CD4-positive, alpha-beta memory T cell (primary cell): ENCODE measurements around the gene ARTN. TPM values are rescaled to one million over a fixed set of nuclear protein-coding genes. Genes with fewer than 3 reads are reported as not detected.
A peak's percentile ranks its signal among the peaks of the same experiment; 100 is the strongest.

Experiments used
- CTCF ChIA-PET: fragments of 350-600 bp; sonication (Branson Sonifier 250); formaldehyde crosslinking; loops from one replicate; lab custom pipeline; 2021; ENCODE audit warnings: inconsistent platforms; ENCODE audit not compliant: partially characterized antibody; lab: Charles Lee
- POLR2A ChIA-PET: fragments of 350-600 bp; sonication (Branson Sonifier 250); formaldehyde crosslinking; loops from one replicate; lab custom pipeline; 2021; ENCODE audit not compliant: partially characterized antibody; lab: Charles Lee
- DNase-seq, 5 donors: peaks; one replicate each; pipeline versions ENCODE4 v3.0.0 to v3.0.0-alpha.2; 2020 to 2022; ENCODE audit warnings: mixed read lengths in 1 of 5
- H3K27ac ChIP-seq: one replicate; pipeline ENCODE4 v1.7.0; 2013; ENCODE audit warnings: low read depth, low read length
- H3K27me3 ChIP-seq: 2 replicates; pipeline ENCODE4 v1.7.0; 2013; ENCODE audit warnings: mild to moderate bottlenecking, low read length, moderate library complexity; ENCODE audit not compliant: insufficient read depth
- H3K36me3 ChIP-seq: 2 replicates; pipeline ENCODE4 v1.7.0; 2013; ENCODE audit warnings: mild to moderate bottlenecking, low read length, moderate library complexity; ENCODE audit not compliant: insufficient read depth
- H3K4me1 ChIP-seq: 2 replicates; pipeline ENCODE4 v1.7.0; 2013; ENCODE audit warnings: mild to moderate bottlenecking, low read length, moderate library complexity; ENCODE audit not compliant: insufficient read depth
- H3K4me3 ChIP-seq, 2 donors: one replicate each; pipeline ENCODE4 v1.7.0; 2013; ENCODE audit warnings: low read length in 2 of 2, mild to moderate bottlenecking in 1 of 2
- H3K9me3 ChIP-seq, 2 donors: one replicate each; pipeline ENCODE4 v1.7.0; 2013; ENCODE audit warnings: low read length in 2 of 2, control low read depth in 1 of 2; ENCODE audit not compliant: control insufficient read depth in 1 of 2
- H3K27ac Mint-ChIP-seq, 7 donors: one replicate each; pipeline ENCODE4 v1.8.0; 2020 to 2021; ENCODE audit warnings: mixed read lengths in 7 of 7, mild to moderate bottlenecking in 6 of 7, inconsistent platforms in 3 of 7, moderate library complexity in 3 of 7
- H3K27me3 Mint-ChIP-seq, 2 donors: one replicate each; pipeline ENCODE4 v1.8.0; 2020 to 2021; ENCODE audit warnings: mixed read lengths in 2 of 2
- H3K36me3 Mint-ChIP-seq, 2 donors: one replicate each; pipeline ENCODE4 v1.8.0; 2020 to 2021; ENCODE audit warnings: mixed read lengths in 2 of 2, inconsistent platforms in 1 of 2, mild to moderate bottlenecking in 1 of 2
- H3K4me1 Mint-ChIP-seq, 4 donors: one replicate each; pipeline ENCODE4 v1.8.0; 2020 to 2021; ENCODE audit warnings: mixed read lengths in 4 of 4, mild to moderate bottlenecking in 1 of 4
- H3K4me3 Mint-ChIP-seq, 8 donors: one replicate each; pipeline ENCODE4 v1.8.0; 2020 to 2021; ENCODE audit warnings: mixed read lengths in 8 of 8, mild to moderate bottlenecking in 7 of 8, moderate library complexity in 6 of 8, inconsistent platforms in 3 of 8
- H3K9me3 Mint-ChIP-seq, 8 donors: one replicate each; pipeline ENCODE4 v1.8.0; 2020 to 2021; ENCODE audit warnings: mixed read lengths in 8 of 8, mild to moderate bottlenecking in 5 of 8, inconsistent platforms in 3 of 8, moderate library complexity in 1 of 8
- intact Hi-C: fragments of 100-400 bp; cut with micrococcal nuclease; formaldehyde crosslinking; loops from one replicate; pipeline ENCODE4 v1.15.1; 2023
- polyA plus RNA-seq, 2 donors: library from polyadenylated mRNA; unstranded; fragments of 300-500 nt; fragmentation: Illumina TruSeq; gene quantifications; one replicate each; pipeline ENCODE4 v1.2.3, GENCODE V29; 2021
- total RNA-seq, 2 experiments: library from RNA; stranded (reverse); gene quantifications; one replicate each; pipeline ENCODE4 v1.2.3, GENCODE V29; 2021

The ARTN gene
- total and polyA plus RNA-seq, 4 experiments from 2014 or later: 0.41 TPM; not detected in 3

- Mint-ChIP-seq H3K9me3 (no peaks in the 10 kb centered on the region), H3K4me3 (no peak overlapping the region), H3K4me1 (no peaks in the 10 kb centered on the region), H3K36me3 (peaks cover 23 to 30% of the 10 kb centered on the region in 2 donors), H3K27me3 (no peaks in the 10 kb centered on the region), H3K27ac (no peak overlapping the region)
- CTCF ChIA-PET: no interaction called here
- no peaks in the 10 kb centered on the region for H3K27me3 ChIP-seq
- H3K4me1 ChIP-seq: no peaks in the 10 kb centered on the region
- intact Hi-C loops: no loop called here
- H3K4me3 ChIP-seq: no peak overlapping the region
- POLR2A ChIA-PET: no interaction called here
- no peaks in the 10 kb centered on the region for H3K9me3 ChIP-seq
- DNase-seq: no peak
- H3K27ac ChIP-seq: no peak overlapping the region
- no peaks in the 10 kb centered on the region for H3K36me3 ChIP-seq
Observed at GRCh38 chr1:43963006-43963405, 29.4 kb downstream of the ARTN start.

- intact Hi-C loops: no loop called here
- peaks cover 0 to 1% (median 0%) of the 10 kb centered on the region in 4 donors for H3K4me1 Mint-ChIP-seq
- H3K4me3 ChIP-seq: no peak overlapping the region
- peaks cover 15 to 21% of the 10 kb centered on the region in 2 donors for H3K36me3 Mint-ChIP-seq
- H3K27me3 Mint-ChIP-seq: no peaks in the 10 kb centered on the region
- CTCF ChIA-PET: no interaction called here
- H3K27ac ChIP-seq: no peak overlapping the region
- no peak overlapping the region for H3K4me3 Mint-ChIP-seq
- H3K27ac Mint-ChIP-seq: no peak overlapping the region
- no peak for DNase-seq
- no peaks in the 10 kb centered on the region for H3K9me3 Mint-ChIP-seq
- no peaks in the 10 kb centered on the region for H3K36me3 ChIP-seq
- no peaks in the 10 kb centered on the region for H3K27me3 ChIP-seq
- POLR2A ChIA-PET: interaction anchor here (1.0 to 1.6 kb wide), 2 partner anchors 11 to 85 kb away, joined by 3 to 4 read pairs; partner anchors contain the start of gene ATP6V0B
- H3K4me1 ChIP-seq: no peaks in the 10 kb centered on the region
- no peaks in the 10 kb centered on the region for H3K9me3 ChIP-seq
Observed at GRCh38 chr1:43963890-43964289, 30.3 kb downstream of the ARTN start.

DNA sequence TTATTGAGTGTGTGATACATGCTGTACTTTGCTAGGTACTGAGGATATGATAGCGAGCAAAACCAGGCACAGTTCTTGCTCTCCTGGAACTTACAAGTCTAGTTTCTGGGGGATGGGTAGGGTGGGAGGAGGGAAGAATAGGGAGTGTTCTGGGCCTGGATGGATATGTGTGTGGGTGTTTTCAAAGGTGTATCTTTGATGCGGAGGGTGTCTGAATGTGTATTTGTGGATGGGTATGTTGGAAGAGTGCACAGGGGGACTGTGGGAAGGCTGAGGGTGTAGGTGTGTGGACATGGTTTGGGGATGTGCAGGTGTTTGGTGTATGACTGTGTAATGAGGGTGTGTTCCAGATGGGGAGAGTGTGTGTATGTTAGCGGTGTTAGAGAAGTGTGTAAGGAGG, 31.7 kb downstream of the ARTN start:
- intact Hi-C loops: no loop called here
- Mint-ChIP-seq H3K27me3 (no peaks in the 10 kb centered on the region), H3K36me3 (peaks cover 11 to 24% of the 10 kb centered on the region in 2 donors), H3K9me3 (peaks cover 0 to 2% (median 0%) of the 10 kb centered on the region in 8 donors), H3K4me3 (no peak overlapping the region), H3K4me1 (peaks cover 11 to 13% (median 12%) of the 10 kb centered on the region in 4 donors), H3K27ac (no peak overlapping the region)
- POLR2A ChIA-PET: no interaction called here
- no peak overlapping the region for H3K4me3 ChIP-seq
- no peak overlapping the region for H3K27ac ChIP-seq
- CTCF ChIA-PET: no interaction called here
- no peaks in the 10 kb centered on the region for H3K36me3 ChIP-seq
- no peaks in the 10 kb centered on the region for H3K27me3 ChIP-seq
- H3K9me3 ChIP-seq: no peaks in the 10 kb centered on the region
- DNase-seq: no peak
- H3K4me1 ChIP-seq: peaks cover 8% of the 10 kb centered on the region

- peaks cover 15 to 30% (median 22%) of the 10 kb centered on the region in 4 donors for H3K4me1 Mint-ChIP-seq
- H3K27me3 Mint-ChIP-seq: no peaks in the 10 kb centered on the region
- no peak for DNase-seq
- CTCF ChIA-PET: no interaction called here
- Histone ChIP-seq H3K36me3 (peaks cover 6% of the 10 kb centered on the region), H3K27me3 (no peaks in the 10 kb centered on the region), H3K4me3 (no peak overlapping the region), H3K9me3 (no peaks in the 10 kb centered on the region), H3K4me1 (peaks cover 16% of the 10 kb centered on the region), H3K27ac (no peak overlapping the region)
- H3K4me3 Mint-ChIP-seq: peak overlapping the region in 1 of 8 donors; percentile 6
- peaks cover 3 to 17% of the 10 kb centered on the region in 2 donors for H3K36me3 Mint-ChIP-seq
- intact Hi-C loops: no loop called here
- H3K27ac Mint-ChIP-seq: no peak overlapping the region
- POLR2A ChIA-PET: no interaction called here
- H3K9me3 Mint-ChIP-seq: peaks cover 0 to 2% (median 0%) of the 10 kb centered on the region in 8 donors
Observed at GRCh38 chr1:43968348-43968948, 34.8 kb downstream of the ARTN start.

- H3K36me3 ChIP-seq: peaks cover 6% of the 10 kb centered on the region
- peaks cover 24% of the 10 kb centered on the region for H3K4me1 ChIP-seq
- H3K4me3 ChIP-seq: peak overlapping the region in 1 of 2 donors; percentile 99
- ChIA-PET CTCF (interaction anchor here (1.0 kb wide), 1 partner anchor 22 kb away, joined by 3 read pairs; the partner anchor contains the start of gene IPO13), POLR2A (interaction anchor here (0.8 to 1.5 kb wide), 5 partner anchors 16 to 243 kb away, joined by 3 to 19 read pairs (median 5); partner anchors contain the start of genes CCDC24 and IPO13)
- no peak overlapping the region for H3K27ac ChIP-seq
- DNase-seq: no peak
- intact Hi-C loops: loop anchor here (1.0 kb wide), 2 partner anchors 23 to 61 kb away; partner anchors contain the start of gene IPO13
- Mint-ChIP-seq H3K27ac (peak overlapping the region; percentile 77 to 93 (median 88)), H3K4me3 (peak overlapping the region; percentile 92 to 97 (median 94)), H3K27me3 (no peaks in the 10 kb centered on the region), H3K36me3 (peaks cover 3 to 24% of the 10 kb centered on the region in 2 donors), H3K9me3 (peaks cover 0 to 2% (median 0%) of the 10 kb centered on the region in 8 donors), H3K4me1 (peaks cover 23 to 40% (median 30%) of the 10 kb centered on the region in 4 donors)
- no peaks in the 10 kb centered on the region for H3K27me3 ChIP-seq
- no peaks in the 10 kb centered on the region for H3K9me3 ChIP-seq
Observed at GRCh38 chr1:43969416-43969745, 35.8 kb downstream of the ARTN start.

GRCh38 chr1:43969746-43970466, 36.3 kb downstream of the ARTN start, which contains the start of gene DPH2:
Gene DPH2 (plus strand): TSS chr1:43970010. CDS start chr1:43970176, 166 bp downstream.
- Mint-ChIP-seq H3K9me3 (peaks cover 0 to 2% (median 0%) of the 10 kb centered on the region in 8 donors), H3K27ac (peak within 1 kb of the TSS; percentile 77 to 93 (median 88)), H3K4me1 (peaks cover 23 to 41% (median 32%) of the 10 kb centered on the region in 4 donors), H3K27me3 (no peaks in the 10 kb centered on the region), H3K36me3 (peaks cover 3 to 27% of the 10 kb centered on the region in 2 donors), H3K4me3 (peak within 1 kb of the TSS; percentile 92 to 97 (median 94))
- ChIA-PET CTCF (interaction anchor here (0.9 to 1.3 kb wide), 3 partner anchors 23 to 36 kb away, joined by 3 to 5 read pairs (median 3); partner anchors contain the start of gene IPO13), POLR2A (interaction anchor here (0.6 to 1.5 kb wide), 9 partner anchors 17 to 1552 kb away, joined by 3 to 19 read pairs (median 3); partner anchors contain the start of genes CCDC24, IPO13, KDM4A and PRDX1)
- DNase-seq: peak; percentile 86 to 99 (median 91)
- Histone ChIP-seq H3K9me3 (no peaks in the 10 kb centered on the region), H3K27me3 (no peaks in the 10 kb centered on the region), H3K4me1 (peaks cover 24% of the 10 kb centered on the region), H3K4me3 (peak within 1 kb of the TSS; percentile 89 to 99), H3K27ac (peak within 1 kb of the TSS; percentile 57), H3K36me3 (peaks cover 6% of the 10 kb centered on the region)
- intact Hi-C loops: loop anchor here (1.0 kb wide), 2 partner anchors 24 to 60 kb away; partner anchors contain the start of gene IPO13
